ENCODE measurements around the gene SEMA3C.

SEMA3C gene

DNA sequence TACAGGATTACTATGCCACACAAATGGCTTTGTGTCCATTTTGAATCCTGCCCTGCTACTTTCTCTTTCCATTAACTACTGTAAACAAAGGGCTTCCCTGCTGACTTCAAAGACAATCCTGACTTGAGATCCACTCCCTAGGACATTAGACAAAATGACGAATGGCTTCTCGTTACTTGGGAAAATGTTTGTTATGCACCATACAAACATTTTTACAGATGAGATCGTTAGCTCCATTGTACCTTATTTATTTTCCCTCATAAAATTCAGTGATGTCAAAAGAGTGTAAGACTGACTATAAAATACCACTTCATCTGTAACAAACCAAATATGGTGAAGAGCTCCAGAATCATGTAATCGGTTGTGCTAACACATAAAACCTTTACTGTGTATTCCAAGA lies 158.6 kb downstream of the SEMA3C start:
- in situ Hi-C loops (cut with MboI; ENCODE audit: low sequenced_read_pairs, unreplicated experiment): no loop called here
- no peak for TF ChIP-seq CTCF (IDR thresholded peaks at IDR 0.05; ENCODE audit: borderline replicate concordance, control extremely low read depth, extremely low read depth, insufficient read depth, missing control alignments)
- DNase-seq (ENCODE audit: low spot score): no peak

GRCh38 chr7:80752954-80753690 lies 165.7 kb downstream of the SEMA3C start:
- in situ Hi-C loops (cut with MboI; ENCODE audit: low sequenced_read_pairs, unreplicated experiment): no loop called here
- no peak for DNase-seq (ENCODE audit: low spot score)
- no peak for TF ChIP-seq CTCF (IDR thresholded peaks at IDR 0.05; ENCODE audit: borderline replicate concordance, control extremely low read depth, extremely low read depth, insufficient read depth, missing control alignments)

DNA sequence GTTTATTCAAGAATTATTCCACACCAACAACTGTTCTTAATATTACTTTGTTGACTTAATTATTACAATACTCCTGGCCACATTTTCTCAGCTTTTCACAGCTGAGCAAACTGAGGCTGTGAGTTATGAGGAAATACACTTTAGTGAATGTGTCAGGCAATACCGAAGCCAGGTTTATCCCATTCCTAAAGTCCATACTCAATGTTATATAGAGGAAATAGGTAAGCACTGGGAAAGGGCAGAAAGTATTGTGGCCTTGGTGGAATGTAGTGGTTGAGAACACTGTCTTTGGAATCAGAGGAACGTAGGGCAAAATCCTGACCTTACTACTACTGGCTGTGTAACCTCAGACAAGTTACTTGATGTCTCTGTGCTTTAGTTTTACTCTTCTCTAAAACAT lies 169.6 kb downstream of the SEMA3C start:
- DNase-seq (ENCODE audit: low spot score): no peak
- no peak for TF ChIP-seq CTCF (IDR thresholded peaks at IDR 0.05; ENCODE audit: borderline replicate concordance, control extremely low read depth, extremely low read depth, insufficient read depth, missing control alignments)
- in situ Hi-C loops (cut with MboI; ENCODE audit: low sequenced_read_pairs, unreplicated experiment): no loop called here

DNA sequence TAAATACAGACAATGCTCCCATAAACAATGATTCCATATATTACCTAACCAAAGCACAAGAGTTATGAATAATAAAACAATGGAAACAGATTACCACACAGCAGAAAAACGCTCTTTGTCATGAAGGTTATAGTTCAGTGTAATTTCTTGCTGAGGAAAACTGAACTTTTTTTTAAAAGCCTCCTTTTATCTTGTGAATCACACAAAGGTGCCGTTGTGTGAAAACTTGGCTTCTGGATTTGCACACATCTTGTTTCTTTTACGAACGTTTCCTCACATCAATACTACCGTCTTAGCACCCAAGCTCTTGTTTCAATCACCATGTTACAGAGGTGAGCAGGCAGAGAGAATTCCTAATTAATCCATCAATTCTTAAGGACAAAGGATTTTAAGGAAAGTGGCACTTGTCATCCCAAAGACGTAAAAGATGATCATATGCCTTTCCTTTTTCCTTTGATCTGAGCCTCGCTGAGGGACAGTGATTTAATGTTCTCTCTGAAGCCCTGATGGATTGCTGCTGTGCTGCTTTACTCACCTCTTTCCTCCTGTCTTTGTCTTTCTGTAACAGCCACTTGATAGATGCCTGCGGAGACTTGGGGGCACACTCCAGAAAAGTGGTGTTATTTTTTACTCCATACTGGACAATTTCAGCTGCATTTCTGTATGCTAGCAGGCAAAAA lies 170.3 kb downstream of the SEMA3C start:
- TF ChIP-seq CTCF (IDR thresholded peaks at IDR 0.05; ENCODE audit: borderline replicate concordance, control extremely low read depth, extremely low read depth, insufficient read depth, missing control alignments): no peak
- in situ Hi-C loops (cut with MboI; ENCODE audit: low sequenced_read_pairs, unreplicated experiment): no loop called here
- DNase-seq (ENCODE audit: low spot score): no peak

DNA sequence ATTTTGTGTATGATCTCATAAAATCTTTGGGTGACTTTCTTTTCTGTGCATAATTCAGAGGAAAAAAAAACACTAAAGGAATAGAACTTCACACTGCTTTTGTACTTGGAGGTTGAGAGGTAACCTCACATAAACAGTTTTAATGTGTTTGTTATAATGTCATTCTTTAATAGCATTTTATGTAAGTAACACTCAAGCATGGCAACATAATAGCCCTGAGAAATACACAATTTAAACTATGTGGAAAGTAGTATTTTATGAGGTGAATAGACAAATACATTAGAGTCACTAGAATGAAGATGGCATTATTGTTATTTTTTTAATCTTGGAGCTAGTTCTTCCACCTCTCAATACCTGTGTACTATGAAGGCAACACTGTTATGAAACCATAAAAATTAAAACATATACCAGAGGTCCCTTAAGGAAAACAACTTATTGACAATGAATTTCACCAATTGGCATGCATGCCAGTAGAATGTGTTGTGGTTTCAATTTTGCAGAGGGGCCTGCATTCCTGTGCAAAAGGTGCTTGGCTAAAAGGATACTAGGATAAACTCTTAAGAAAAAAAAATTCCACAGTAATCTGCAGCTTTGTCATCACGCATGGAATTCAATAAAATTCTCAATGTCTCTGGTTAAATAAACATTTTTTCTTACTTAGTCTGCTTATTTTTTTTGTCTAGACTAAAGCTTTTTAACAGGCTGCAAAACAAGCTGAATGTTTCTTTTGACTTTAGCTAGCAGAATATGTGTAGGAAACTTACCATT lies 177.9 kb downstream of the SEMA3C start:
- no peak for DNase-seq (ENCODE audit: low spot score)
- in situ Hi-C loops (cut with MboI; ENCODE audit: low sequenced_read_pairs, unreplicated experiment): no loop called here
- TF ChIP-seq CTCF (IDR thresholded peaks at IDR 0.05; ENCODE audit: borderline replicate concordance, control extremely low read depth, extremely low read depth, insufficient read depth, missing control alignments): no peak

DNA sequence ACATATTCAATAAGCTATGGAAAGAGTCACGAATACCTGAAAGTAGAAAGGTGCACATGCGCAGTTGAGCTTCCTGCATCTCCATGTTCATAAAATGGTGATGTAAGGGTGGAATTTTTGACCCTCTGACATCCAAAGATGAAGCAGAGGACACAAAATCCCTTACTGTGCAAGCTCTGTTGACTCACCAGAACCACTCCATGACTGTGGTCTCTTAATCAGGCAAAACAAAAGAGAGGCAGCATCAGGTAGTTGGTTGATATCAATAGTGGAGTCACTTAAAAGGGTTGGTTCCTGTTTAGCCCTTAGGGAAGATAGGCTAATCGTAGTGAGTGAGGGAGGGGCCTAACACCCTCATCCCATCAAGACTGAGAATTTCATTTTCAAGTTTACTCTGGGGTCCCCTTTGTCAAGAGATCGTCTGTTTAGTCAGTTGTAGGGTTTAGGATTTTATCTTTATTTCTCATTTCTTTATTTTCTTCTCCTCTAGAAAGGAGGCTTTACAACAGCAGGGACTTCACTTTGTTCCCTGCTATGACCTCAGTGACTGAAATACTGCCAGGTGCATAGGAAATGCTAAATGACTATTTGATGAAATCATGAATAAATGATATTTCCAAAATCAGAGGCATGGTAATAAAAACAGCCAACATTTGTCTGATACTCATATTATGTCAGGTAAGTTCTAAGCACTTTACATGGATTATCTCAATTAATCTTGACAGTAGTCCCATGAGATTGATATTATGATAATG lies 182.3 kb downstream of the SEMA3C start:
- no peak for TF ChIP-seq CTCF (IDR thresholded peaks at IDR 0.05; ENCODE audit: borderline replicate concordance, control extremely low read depth, extremely low read depth, insufficient read depth, missing control alignments)
- in situ Hi-C loops (cut with MboI; ENCODE audit: low sequenced_read_pairs, unreplicated experiment): no loop called here
- no peak for DNase-seq (ENCODE audit: low spot score)

Data from GM13976 (cell line).